WTC11 (cell line): Measurements from ENCODE around the gene MTA2. TPM values are rescaled to one million over a fixed set of nuclear protein-coding genes. Genes with fewer than 3 reads are reported as not detected.
"Not testable (repeated sequence)": the region's sequence is repeated elsewhere in the genome, so short reads cannot be mapped to it uniquely, and the experiment has no call there.

ENCODE experiments used
- ATAC-seq: fragments of 200-7000 bp; cut with Tn5 transposase; 2 replicates; pipeline ENCODE4 v1.10.0; 2021; ENCODE audit warnings: mild to moderate bottlenecking, moderate library complexity
- CTCF ChIA-PET: fragments of 300-600 bp; sonication (Branson Sonifier 250); formaldehyde crosslinking; loops from one replicate; lab custom pipeline; 2021; ENCODE audit warnings: antibody characterized with exemption; lab: Charles Lee
- POLR2A ChIA-PET: fragments of 350-600 bp; sonication (Branson Sonifier 250); formaldehyde crosslinking; loops from one replicate; lab custom pipeline; 2021; ENCODE audit warnings: antibody characterized with exemption; lab: Charles Lee
- DNase-seq: peaks from one replicate; pipeline ENCODE4 v3.0.0; 2021; ENCODE audit warnings: low spot score
- H3K27ac Mint-ChIP-seq: 2 replicates; pipeline ENCODE4 v1.8.0; 2021; ENCODE audit warnings: mixed read lengths
- H3K27me3 Mint-ChIP-seq: 2 replicates; pipeline ENCODE4 v1.8.0; 2021; ENCODE audit warnings: low read depth, mild to moderate bottlenecking, moderate library complexity, mixed read lengths
- H3K36me3 Mint-ChIP-seq: 2 replicates; pipeline ENCODE4 v1.8.0; 2021; ENCODE audit warnings: mixed read lengths
- H3K4me1 Mint-ChIP-seq: 2 replicates; pipeline ENCODE4 v1.8.0; 2022; ENCODE audit warnings: mixed read lengths
- H3K4me3 Mint-ChIP-seq: 2 replicates; pipeline ENCODE4 v1.8.0; 2021; ENCODE audit warnings: mild to moderate bottlenecking, moderate library complexity, mixed read lengths
- H3K9me3 Mint-ChIP-seq: 2 replicates; pipeline ENCODE4 v1.8.0; 2021; ENCODE audit warnings: mixed read lengths
- CDX4 ChIP-seq: fragments of 250-450 bp; sonication (Bioruptor Pico); IDR thresholded peaks from 2 replicates; pipeline ENCODE4 v1.9.0; 2021; ENCODE audit warnings: moderate library complexity, mild to moderate bottlenecking, inconsistent platforms, borderline replicate concordance
- FOXK1 ChIP-seq: sonication (generic); formaldehyde crosslinking; IDR thresholded peaks from 2 replicates; pipeline ENCODE4 v1.8.0; 2022; ENCODE audit warnings: mild to moderate bottlenecking, moderate library complexity, missing genetic modification reagents
- FOXP1 ChIP-seq: sonication (generic); formaldehyde crosslinking; IDR thresholded peaks from 2 replicates; pipeline ENCODE4 v1.8.0; 2022; ENCODE audit warnings: missing genetic modification reagents, mild to moderate bottlenecking, moderate library complexity, borderline replicate concordance
- IRF2 ChIP-seq: sonication (generic); formaldehyde crosslinking; IDR thresholded peaks from 2 replicates; pipeline ENCODE4 v1.8.0; 2022; ENCODE audit warnings: low read depth, missing genetic modification reagents, borderline replicate concordance
- JAZF1 ChIP-seq: fragments of 250-450 bp; sonication (Bioruptor Pico); IDR thresholded peaks from 2 replicates; pipeline ENCODE4 v1.9.0; 2021; ENCODE audit warnings: moderate library complexity, mild to moderate bottlenecking, inconsistent platforms
- SP1 ChIP-seq: sonication (generic); formaldehyde crosslinking; conservative IDR thresholded peaks from 2 replicates; pipeline ENCODE4 v1.8.1; 2022; ENCODE audit warnings: missing genetic modification reagents
- ZNF396 ChIP-seq: fragments of 250-450 bp; sonication (Bioruptor Pico); IDR thresholded peaks from 2 replicates; pipeline ENCODE4 v1.8.0; 2021; ENCODE audit warnings: mild to moderate bottlenecking, moderate library complexity, borderline replicate concordance
- ZNF532 ChIP-seq: fragments of 250-450 bp; sonication (Bioruptor Pico); IDR thresholded peaks from 2 replicates; pipeline ENCODE4 v1.9.0; 2021; ENCODE audit warnings: mild to moderate bottlenecking, borderline replicate concordance
- total RNA-seq: library from RNA; stranded (reverse); gene quantifications from 3 replicates; pipeline ENCODE4 v1.2.3, GENCODE V29; 2021

Gene MTA2
- total RNA-seq, 1 experiment from 2014 or later = 115 TPM

- TF ChIP-seq ZNF532 (CRISPR knock-in tag) = no peak
Observed at GRCh38 chr11:62567018-62567633, 34.5 kb downstream of the MTA2 start (continued).

- no peak for DNase-seq
- Mint-ChIP-seq H3K36me3 (peaks cover 77% of the 10 kb centered on the region), H3K27me3 (no peaks in the 10 kb centered on the region), H3K4me3 (no peak overlapping the region), H3K4me1 (peaks cover 39% of the 10 kb centered on the region), H3K9me3 (no peaks in the 10 kb centered on the region), H3K27ac (peak overlapping the region; percentile 37)
- ChIA-PET POLR2A (no interaction called here), CTCF (interaction anchor here (1.3 to 1.7 kb wide), 2 partner anchors 23 to 141 kb away, joined by 4 to 8 read pairs; no protein-coding TSS in a partner anchor)
- no peak for TF ChIP-seq JAZF1 (CRISPR knock-in tag)
- TF ChIP-seq ZNF396 = no peak
- ATAC-seq = no peak
Observed at GRCh38 chr11:62566247-62566646, 35.4 kb downstream of the MTA2 start.

- TF ChIP-seq CDX4 (CRISPR knock-in tag) (no peak), IRF2 (CRISPR knock-in tag) (no peak), FOXP1 (CRISPR knock-in tag) (no peak)
- POLR2A ChIA-PET = no interaction called here
- CTCF ChIA-PET = interaction anchor here (1.3 to 2.6 kb wide), 3 partner anchors 22 to 141 kb away, joined by 4 to 11 read pairs (median 8); no protein-coding TSS in a partner anchor
- DNase-seq (no peak), ATAC-seq (no peak)
- H3K4me3 Mint-ChIP-seq = no peak overlapping the region
- H3K27me3 Mint-ChIP-seq = no peaks in the 10 kb centered on the region
- 0 out of 2 replicates have a peak overlapping the region, but pooled peaks have one; percentile 21 for H3K27ac Mint-ChIP-seq
- H3K9me3 Mint-ChIP-seq = no peaks in the 10 kb centered on the region
- peaks cover 42% of the 10 kb centered on the region for H3K4me1 Mint-ChIP-seq
- H3K36me3 Mint-ChIP-seq = peaks cover 74% of the 10 kb centered on the region
Observed at GRCh38 chr11:62565100-62565802, 36.4 kb downstream of the MTA2 start.

GRCh38 chr11:62561677-62562230 is 39.9 kb downstream of the MTA2 start:
- not testable (repeated sequence) for H3K27me3 Mint-ChIP-seq, DNase-seq, ATAC-seq, H3K9me3 Mint-ChIP-seq
- ChIA-PET POLR2A (interaction anchor here (0.7 to 3.3 kb wide), 8 partner anchors 9 to 170 kb away, joined by 3 to 13 read pairs (median 4); partner anchors contain the start of genes C11orf98, CSKMT and EEF1G), CTCF (interaction anchor here (0.6 to 11.8 kb wide), 11 partner anchors 9 to 166 kb away, joined by 3 to 311 read pairs (median 12); partner anchors contain the start of genes AHNAK, INTS5 and TUT1)
- Mint-ChIP-seq H3K27ac (peak overlapping the region; percentile 93), H3K4me1 (peaks cover 66% of the 10 kb centered on the region), H3K36me3 (peaks cover 70% of the 10 kb centered on the region), H3K4me3 (peak overlapping the region; percentile 49)
- TF ChIP-seq SP1 = 0 out of 2 replicates have a peak, but pooled peaks have one; percentile 16
- peak; percentile 86 for TF ChIP-seq FOXK1 (CRISPR knock-in tag)
